Measurements from ENCODE around the gene SBNO2. TPM values are rescaled to one million over a fixed set of nuclear protein-coding genes. Genes with fewer than 3 reads are reported as not detected.

The SBNO2 gene
- total RNA-seq, 4 donors from 2014 or later = 22.8 to 69.0 (median 25.5) TPM

- TF ChIP-seq CTCF (IDR thresholded peaks at IDR 0.05) (no peak), POLR2A (IDR thresholded peaks at IDR 0.05) (no peak)
- Histone ChIP-seq H3K4me3 (replicated peaks in 1 of 3) (no peak overlapping the region), H3K27me3 (no peaks in the 10 kb centered on the region), H3K4me1 (peaks cover 31 to 63% of the 10 kb centered on the region in 2 donors), H3K36me3 (peaks cover 0 to 7% of the 10 kb centered on the region in 2 donors), H3K27ac (peak overlapping the region; percentile 62 to 73 (median 72)), H3K9me3 (no peaks in the 10 kb centered on the region)
- WGBS, 2 donors = 80 to 82% methylated on average over 13 to 20 of the region's 33 CpGs
- intact Hi-C loops (cut with DNase I) = no loop called here
- peak; percentile 79 to 90 for DNase-seq
Observed at GRCh38 chr19:1166872-1167573, 7.0 kb downstream of the SBNO2 start.

DNA sequence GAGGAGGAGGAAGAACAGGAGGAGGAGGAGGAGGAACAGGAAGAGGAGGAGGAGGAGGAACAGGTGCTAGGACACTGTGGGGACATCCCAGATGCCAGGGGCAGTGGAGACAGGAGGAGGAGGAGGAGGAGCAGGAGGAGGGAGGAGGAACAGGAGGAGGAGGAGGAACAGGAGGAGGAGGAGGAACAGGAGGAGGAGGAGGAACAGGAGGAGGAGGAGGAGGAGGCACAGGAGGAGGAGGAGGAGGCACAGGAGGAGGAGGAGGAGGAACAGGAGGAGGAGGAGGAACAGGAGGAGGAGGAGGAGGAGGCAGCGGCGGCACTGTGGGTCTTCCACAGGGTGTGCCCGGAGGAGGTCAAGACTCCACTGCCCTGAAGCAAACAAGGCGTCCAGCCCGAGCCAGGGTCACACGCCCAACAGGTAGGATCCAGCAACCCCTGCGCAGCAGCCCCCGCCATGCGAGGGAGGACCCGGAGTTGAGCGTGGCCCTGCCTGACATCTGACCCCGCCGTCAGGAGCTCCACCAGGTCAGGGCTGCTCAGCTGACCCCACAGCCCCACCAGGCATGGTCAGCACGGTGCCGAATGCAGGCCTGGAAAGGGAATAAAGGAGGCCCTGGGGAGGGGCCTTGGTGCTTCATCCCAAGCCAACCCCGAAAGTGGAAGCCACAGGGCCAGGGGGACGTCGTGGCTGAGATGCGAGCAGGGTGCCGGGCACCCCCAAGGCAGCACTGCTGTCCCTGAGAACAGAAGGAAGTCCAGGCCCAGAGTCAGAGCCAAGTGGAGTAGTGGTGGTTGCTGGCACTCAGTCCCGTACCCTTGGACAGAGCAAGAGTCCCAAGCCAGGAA is 9.2 kb downstream of the SBNO2 start:
- H3K4me1 ChIP-seq = peaks cover 27 to 55% of the 10 kb centered on the region in 2 donors
- H3K27ac ChIP-seq = peak overlapping the region in 2 of 3 donors; percentile 46 to 50
- intact Hi-C loops (cut with DNase I) = no loop called here

GRCh38 chr19:1163934-1164683 is 10.0 kb downstream of the SBNO2 start:
- WGBS, 2 donors = 50 to 69% methylated on average over 6 to 10 of the region's 20 CpGs
- Histone ChIP-seq H3K4me1 (peaks cover 27 to 48% of the 10 kb centered on the region in 2 donors), H3K4me3 (replicated peaks in 1 of 3) (no peak overlapping the region), H3K36me3 (peaks cover 0 to 7% of the 10 kb centered on the region in 2 donors), H3K27ac (no peak overlapping the region), H3K27me3 (no peaks in the 10 kb centered on the region), H3K9me3 (no peaks in the 10 kb centered on the region)
- DNase-seq = no peak
- intact Hi-C loops (cut with DNase I) = no loop called here
- TF ChIP-seq CTCF (IDR thresholded peaks at IDR 0.05) (no peak), POLR2A (IDR thresholded peaks at IDR 0.05) (no peak)

More for the DNA sequence above, 9.2 kb downstream of the SBNO2 start:
- WGBS, 2 donors = 78 to 95% methylated on average over 9 to 13 of the region's 21 CpGs
- TF ChIP-seq POLR2A (IDR thresholded peaks at IDR 0.05) = no peak
- no peak for TF ChIP-seq CTCF (IDR thresholded peaks at IDR 0.05)
- Histone ChIP-seq H3K27me3 (no peaks in the 10 kb centered on the region), H3K36me3 (peaks cover 0 to 7% of the 10 kb centered on the region in 2 donors), H3K4me3 (replicated peaks in 1 of 3) (no peak overlapping the region), H3K9me3 (no peaks in the 10 kb centered on the region)
- DNase-seq = no peak

- WGBS, 2 donors = 82 to 97% methylated on average over 11 to 19 of the region's 41 CpGs
- DNase-seq = no peak
- Histone ChIP-seq H3K4me1 (peaks cover 27 to 41% of the 10 kb centered on the region in 2 donors), H3K27me3 (no peaks in the 10 kb centered on the region), H3K9me3 (no peaks in the 10 kb centered on the region), H3K27ac (no peak overlapping the region), H3K4me3 (replicated peaks in 1 of 3) (no peak overlapping the region), H3K36me3 (peaks cover 0 to 3% of the 10 kb centered on the region in 2 donors)
- intact Hi-C loops (cut with DNase I) = no loop called here
- TF ChIP-seq POLR2A (IDR thresholded peaks at IDR 0.05) = no peak
- TF ChIP-seq CTCF (IDR thresholded peaks at IDR 0.05) = no peak
Observed at GRCh38 chr19:1163283-1163933, 10.7 kb downstream of the SBNO2 start.
